Gastroesophageal sphincter (tissue), 4 donors: Measurements from ENCODE around the gene SLC25A33. TPM values are rescaled to one million over a fixed set of nuclear protein-coding genes. Genes with fewer than 3 reads are reported as not detected.
A peak's percentile ranks its signal among the peaks of the same experiment; 100 is the strongest.

Experiments used
- ATAC-seq: fragments of 150-250 bp; one replicate; pipeline ENCODE4 v1.9.1; 2016; ENCODE audit warnings: mild to moderate bottlenecking, moderate library complexity
- H3K27ac ChIP-seq, 4 donors: fragments of 200-600 bp; sonication (generic) in 3 of 4; 1 replicate in 3 of 4; 2 replicates in 1 of 4; pipeline ENCODE4 v1.5.1; 2016 to 2019
- H3K27me3 ChIP-seq: fragments of 200-600 bp; sonication (generic); one replicate; pipeline ENCODE4 v1.5.1; 2019
- H3K36me3 ChIP-seq, 2 donors: fragments of 200-600 bp; sonication (generic); one replicate each; pipeline ENCODE4 v1.5.1; 2019; ENCODE audit warnings: control low read depth in 1 of 2
- H3K4me1 ChIP-seq, 3 donors: fragments of 200-600 bp; sonication (generic); 1 replicate in 2 of 3; 2 replicates in 1 of 3; pipeline ENCODE4 v1.5.1; 2016 to 2019; ENCODE audit warnings: control low read depth in 2 of 3
- H3K4me3 ChIP-seq, 2 donors: fragments of 200-600 bp; sonication (generic); one replicate each; pipeline ENCODE4 v1.5.1; 2019; ENCODE audit warnings: mild to moderate bottlenecking in 1 of 2, moderate library complexity in 1 of 2
- H3K9me3 ChIP-seq, 3 donors: fragments of 200-600 bp; sonication (generic); one replicate each; pipeline ENCODE4 v1.5.1; 2017 to 2019; ENCODE audit warnings: control low read depth in 2 of 3
- EP300 ChIP-seq: sonication (generic); formaldehyde crosslinking; IDR thresholded peaks from one replicate; pipeline ENCODE4 v1.6.1; 2017; ENCODE audit warnings: antibody characterized with exemption, mild to moderate bottlenecking
- POLR2A ChIP-seq, 2 donors: fragments of 450-650 bp; IDR thresholded peaks; one replicate each; pipeline ENCODE4 v1.6.1; 2017; ENCODE audit warnings: antibody characterized with exemption in 2 of 2, mild to moderate bottlenecking in 2 of 2, moderate library complexity in 1 of 2
- POLR2AphosphoS5 ChIP-seq: sonication (generic); formaldehyde crosslinking; IDR thresholded peaks from one replicate; pipeline ENCODE4 v1.6.1; 2017; ENCODE audit warnings: antibody characterized with exemption
- WGBS, 2 donors: methylation state at CpG; one replicate each; pipeline ENCODE4 v1.1.5; 2018; ENCODE audit warnings: low coverage in 1 of 2; 5-methylcytosine and 5-hydroxymethylcytosine counted together
- total RNA-seq, 4 donors: library from RNA; depleted of rRNA; stranded (reverse); fragments of >200 nt; gene quantifications; one replicate each; pipeline ENCODE4 v1.1.0, GENCODE V29; 2016
- TF ChIP-seq, protein P1 (sequence below), 4 experiments: fragments of 200-600 bp in 2 of 4; fragments of 450-650 bp in 2 of 4; sonication (generic) in 1 of 4; IDR thresholded peaks; one replicate each; pipeline ENCODE4 v1.5.1; 2017 to 2019; ENCODE audit warnings: antibody characterized with exemption in 4 of 4, mild to moderate bottlenecking in 2 of 4, moderate library complexity in 2 of 4

The SLC25A33 gene
- total RNA-seq, 4 donors from 2014 or later = 7.0 to 11.5 (median 10.5) TPM

DNA sequence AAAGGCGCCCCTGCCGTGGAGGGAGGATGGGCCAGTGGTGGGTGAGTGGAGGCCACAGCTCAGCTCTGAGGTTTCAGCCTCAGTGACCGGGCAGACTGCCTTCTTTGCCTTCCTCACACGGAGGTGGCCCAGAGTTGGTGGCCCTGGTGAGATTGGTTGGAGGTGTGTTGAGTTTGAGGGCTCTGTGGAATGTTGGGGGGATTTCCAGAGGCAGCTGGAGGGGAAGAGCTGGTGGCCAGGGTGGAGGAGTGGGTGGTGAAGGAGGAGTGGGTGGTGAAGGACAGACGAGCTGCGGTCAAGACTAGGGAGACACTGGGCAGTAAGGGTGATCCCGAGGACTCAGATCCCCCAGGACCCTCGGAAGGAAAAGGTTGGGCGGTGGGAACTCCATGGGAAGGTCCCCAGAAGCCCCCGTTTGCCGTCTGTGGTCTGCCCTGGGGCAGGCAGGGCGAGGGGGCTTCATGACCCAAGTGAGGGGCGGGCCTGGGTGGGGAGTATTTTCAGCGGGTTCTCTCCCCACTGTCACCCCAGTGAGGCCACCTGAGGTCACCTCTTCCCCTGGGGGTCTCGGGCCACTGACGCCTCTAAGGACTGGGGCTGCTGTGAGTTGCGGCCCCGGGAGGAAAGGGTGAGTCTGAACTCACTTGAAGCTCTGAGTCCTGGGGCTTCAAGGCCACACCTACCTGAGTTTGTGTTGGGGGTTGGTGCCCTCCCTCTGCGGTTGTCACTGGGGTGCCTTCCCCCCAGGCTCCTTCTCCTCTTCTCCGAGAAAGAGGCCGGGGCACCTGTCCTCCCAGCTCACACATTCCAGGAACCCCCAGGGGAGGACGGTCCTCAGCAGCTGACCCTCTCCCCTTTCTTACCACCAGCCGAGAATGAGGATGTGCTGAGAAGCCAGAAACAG lies 89.5 kb downstream of the SLC25A33 start:
- Histone ChIP-seq H3K36me3 (no peaks in the 10 kb centered on the region), H3K4me3 (no peak overlapping the region), H3K27me3 (peaks cover 19% of the 10 kb centered on the region), H3K9me3 (no peaks in the 10 kb centered on the region), H3K27ac (no peak overlapping the region), H3K4me1 (peaks cover 0 to 12% (median 0%) of the 10 kb centered on the region in 3 donors)
- 64% methylated on average over 5 of the region's 23 CpGs; no CpG with 5 or more reads in 1 of the 2 donors for WGBS, 2 donors
- TF ChIP-seq POLR2A (IDR thresholded peaks at IDR 0.05) = no peak
- no peak for TF ChIP-seq EP300
- TF ChIP-seq POLR2AphosphoS5 = no peak
- TF ChIP-seq, protein P1, sequence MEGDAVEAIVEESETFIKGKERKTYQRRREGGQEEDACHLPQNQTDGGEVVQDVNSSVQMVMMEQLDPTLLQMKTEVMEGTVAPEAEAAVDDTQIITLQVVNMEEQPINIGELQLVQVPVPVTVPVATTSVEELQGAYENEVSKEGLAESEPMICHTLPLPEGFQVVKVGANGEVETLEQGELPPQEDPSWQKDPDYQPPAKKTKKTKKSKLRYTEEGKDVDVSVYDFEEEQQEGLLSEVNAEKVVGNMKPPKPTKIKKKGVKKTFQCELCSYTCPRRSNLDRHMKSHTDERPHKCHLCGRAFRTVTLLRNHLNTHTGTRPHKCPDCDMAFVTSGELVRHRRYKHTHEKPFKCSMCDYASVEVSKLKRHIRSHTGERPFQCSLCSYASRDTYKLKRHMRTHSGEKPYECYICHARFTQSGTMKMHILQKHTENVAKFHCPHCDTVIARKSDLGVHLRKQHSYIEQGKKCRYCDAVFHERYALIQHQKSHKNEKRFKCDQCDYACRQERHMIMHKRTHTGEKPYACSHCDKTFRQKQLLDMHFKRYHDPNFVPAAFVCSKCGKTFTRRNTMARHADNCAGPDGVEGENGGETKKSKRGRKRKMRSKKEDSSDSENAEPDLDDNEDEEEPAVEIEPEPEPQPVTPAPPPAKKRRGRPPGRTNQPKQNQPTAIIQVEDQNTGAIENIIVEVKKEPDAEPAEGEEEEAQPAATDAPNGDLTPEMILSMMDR (IDR thresholded peaks at IDR 0.05) = no peak
- ATAC-seq = no peak

DNA sequence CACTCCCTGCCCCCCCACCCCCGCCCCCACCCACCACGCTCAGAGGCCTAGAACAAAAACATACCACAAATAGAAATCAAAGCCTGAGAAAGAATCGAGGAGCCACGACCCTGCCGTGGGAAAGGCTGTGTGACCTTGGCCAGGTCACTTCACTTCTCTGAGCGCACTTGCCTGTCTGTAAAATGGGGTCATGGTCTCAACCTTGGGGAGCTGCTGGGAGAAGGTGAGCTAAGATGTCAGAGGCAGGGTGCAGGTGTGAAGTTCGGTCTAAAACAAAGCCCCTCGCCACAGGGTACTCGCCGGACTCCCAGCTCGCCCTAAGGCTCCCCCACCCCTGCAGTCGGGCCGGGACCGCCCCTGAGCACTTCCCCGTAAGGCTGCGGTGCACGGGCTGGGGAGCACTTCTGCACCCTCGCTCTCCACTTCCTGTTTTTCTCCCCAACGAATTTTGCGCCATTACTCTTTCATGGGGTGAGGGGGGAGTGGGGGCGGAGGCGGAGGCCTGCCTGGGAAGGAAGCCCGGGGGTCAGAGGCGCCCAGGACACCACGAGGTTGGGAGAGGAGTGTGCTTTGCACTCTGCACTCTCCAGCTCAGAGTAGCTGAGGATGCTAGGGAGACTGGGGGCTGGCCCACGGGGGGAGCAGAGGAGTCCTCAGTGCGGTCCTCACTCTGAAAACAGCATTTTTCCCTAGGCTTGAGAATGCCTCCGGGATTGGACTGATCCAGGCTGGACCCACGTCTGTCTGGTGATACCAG lies 90.4 kb downstream of the SLC25A33 start:
- WGBS, 2 donors = 0 to 73% methylated on average over 1 to 15 of the region's 29 CpGs
- Histone ChIP-seq H3K27me3 (peaks cover 19% of the 10 kb centered on the region), H3K27ac (no peak overlapping the region), H3K4me3 (peak overlapping the region in 1 of 2 donors; percentile 10), H3K36me3 (no peaks in the 10 kb centered on the region), H3K4me1 (peaks cover 0 to 12% (median 0%) of the 10 kb centered on the region in 3 donors), H3K9me3 (no peaks in the 10 kb centered on the region)
- TF ChIP-seq POLR2AphosphoS5 (no peak), EP300 (no peak), POLR2A (IDR thresholded peaks at IDR 0.05) (no peak)
- TF ChIP-seq, protein P1 (IDR thresholded peaks at IDR 0.05) = no peak
- ATAC-seq = no peak

DNA sequence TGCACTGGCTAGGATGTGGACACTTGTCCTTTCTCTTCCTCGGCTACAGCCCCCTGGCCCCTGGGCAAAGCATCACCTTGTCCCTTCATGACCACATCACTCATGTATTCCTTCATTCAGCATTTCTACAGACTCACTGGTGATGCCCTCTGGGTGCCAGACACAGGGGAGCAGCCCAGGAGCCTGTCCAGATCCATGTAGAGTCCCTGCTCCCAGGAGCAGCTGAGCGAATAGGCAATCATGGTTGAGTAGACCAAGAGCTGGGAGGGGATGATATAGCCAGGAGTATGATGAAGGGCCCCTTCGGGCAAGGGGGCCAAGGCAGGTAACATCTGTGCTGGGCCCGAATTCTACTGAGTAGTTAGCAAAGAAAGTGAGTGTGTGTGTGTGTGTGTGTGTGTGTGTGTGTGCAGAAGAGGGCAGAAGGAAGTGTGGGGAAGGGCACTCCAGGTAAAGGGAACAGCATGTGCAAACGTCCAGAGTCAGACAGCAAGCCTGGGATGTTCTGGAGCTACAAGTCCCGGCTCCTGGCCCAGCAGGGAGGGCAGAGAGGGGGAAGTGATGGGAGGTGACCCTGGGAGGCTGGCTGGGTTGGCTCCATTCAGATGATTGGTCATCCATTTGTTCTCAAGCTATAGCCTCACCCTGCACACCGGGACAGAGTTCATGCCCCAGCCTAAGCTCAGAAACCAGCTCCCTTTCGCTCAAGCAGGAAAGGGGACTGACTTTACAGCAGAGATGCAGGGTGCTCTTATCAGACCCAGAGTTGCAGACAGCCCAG lies 91.3 kb downstream of the SLC25A33 start:
- peak overlapping the region in 1 of 2 donors; percentile 10 for H3K4me3 ChIP-seq
- 76 to 80% methylated on average over 2 to 6 of the region's 8 CpGs for WGBS, 2 donors
- ATAC-seq = no peak

DNA sequence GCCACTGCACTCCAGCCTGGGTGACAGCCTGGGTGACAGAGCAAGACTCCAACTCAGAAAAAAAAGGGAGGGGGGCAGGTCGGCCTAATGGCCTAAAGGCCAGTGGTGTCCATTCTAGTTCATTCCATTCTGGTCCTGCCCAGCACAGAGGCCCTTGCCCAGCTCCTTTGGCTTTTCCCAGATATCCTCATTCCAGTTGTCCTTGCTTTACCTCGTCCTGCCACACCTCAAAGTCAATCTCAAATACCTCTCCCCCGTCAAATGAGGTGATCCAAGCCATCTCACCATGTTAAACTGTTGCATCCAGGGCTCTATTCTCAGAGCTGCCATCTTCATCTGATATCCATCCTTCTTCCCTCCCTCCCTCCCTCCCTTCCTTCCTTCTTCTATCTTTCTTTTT lies 92.3 kb downstream of the SLC25A33 start:
- Histone ChIP-seq H3K27ac (no peak overlapping the region), H3K36me3 (no peaks in the 10 kb centered on the region), H3K27me3 (peaks cover under 1% of the 10 kb centered on the region), H3K9me3 (no peaks in the 10 kb centered on the region), H3K4me3 (no peak overlapping the region), H3K4me1 (peaks cover 0 to 8% (median 0%) of the 10 kb centered on the region in 3 donors)
- 89 to 90% methylated on average over 2 to 3 of the region's 3 CpGs for WGBS, 2 donors
- TF ChIP-seq POLR2A (IDR thresholded peaks at IDR 0.05) (no peak), POLR2AphosphoS5 (no peak), EP300 (no peak)
- TF ChIP-seq, protein P1 (IDR thresholded peaks at IDR 0.05) = no peak
- no peak for ATAC-seq

More for the DNA sequence above, 91.3 kb downstream of the SLC25A33 start:
- H3K9me3 ChIP-seq = no peaks in the 10 kb centered on the region
- peaks cover 0 to 12% (median 0%) of the 10 kb centered on the region in 3 donors for H3K4me1 ChIP-seq
- no peak overlapping the region for H3K27ac ChIP-seq
- H3K36me3 ChIP-seq = no peaks in the 10 kb centered on the region
- H3K27me3 ChIP-seq = peaks cover 11% of the 10 kb centered on the region
- no peak for TF ChIP-seq POLR2A (IDR thresholded peaks at IDR 0.05)

DNA sequence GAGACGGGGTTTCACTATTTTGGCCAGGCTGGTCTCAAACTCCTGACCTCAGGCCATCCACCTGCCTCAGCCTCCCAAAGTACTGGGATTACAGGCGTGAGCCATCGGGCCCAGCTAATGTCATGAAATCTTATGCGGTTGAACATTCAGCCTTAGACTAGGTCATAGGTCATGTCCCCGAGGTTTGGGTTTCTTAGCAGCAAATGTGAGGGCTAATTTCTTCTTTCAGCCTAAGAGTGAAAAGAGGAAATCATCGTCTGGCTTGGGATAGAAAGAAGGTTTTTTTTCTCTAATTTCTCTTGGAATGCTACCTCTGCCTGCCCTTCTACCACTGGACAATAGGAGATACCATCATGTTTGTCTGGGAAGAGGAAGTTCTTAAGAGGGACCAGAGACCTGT lies 94.2 kb downstream of the SLC25A33 start:
- Histone ChIP-seq H3K4me3 (no peak overlapping the region), H3K27me3 (no peaks in the 10 kb centered on the region), H3K4me1 (no peaks in the 10 kb centered on the region), H3K36me3 (no peaks in the 10 kb centered on the region), H3K27ac (no peak overlapping the region), H3K9me3 (no peaks in the 10 kb centered on the region)
- WGBS, 2 donors = 66 to 84% methylated on average over 3 to 4 of the region's 6 CpGs
- no peak for ATAC-seq
- TF ChIP-seq, protein P1 (IDR thresholded peaks at IDR 0.05) = no peak
- TF ChIP-seq POLR2AphosphoS5 (no peak), EP300 (no peak), POLR2A (IDR thresholded peaks at IDR 0.05) (no peak)
